Measurements from ENCODE around the gene TMEM44.

GRCh38 chr3:194579091-194579606, 54.1 kb downstream of the TMEM44 start:
- TF ChIP-seq CTCF (IDR thresholded peaks at IDR 0.05; ENCODE audit: insufficient read depth, low read length, poor library complexity, severe bottlenecking) (no peak), EZH2phosphoT487 (conservative IDR thresholded peaks at IDR 0.05; ENCODE audit: low read length) (no peak)
